ENCODE results near the gene ASS1. TPM values are rescaled to one million over a fixed set of nuclear protein-coding genes. Genes with fewer than 3 reads are reported as not detected.

ASS1 gene
- total and polyA plus RNA-seq, 2 of the 13 experiments (the other 11 are each of a cell fraction or from before 2014, with no cell fraction given): 77.6 to 122 TPM

DNA sequence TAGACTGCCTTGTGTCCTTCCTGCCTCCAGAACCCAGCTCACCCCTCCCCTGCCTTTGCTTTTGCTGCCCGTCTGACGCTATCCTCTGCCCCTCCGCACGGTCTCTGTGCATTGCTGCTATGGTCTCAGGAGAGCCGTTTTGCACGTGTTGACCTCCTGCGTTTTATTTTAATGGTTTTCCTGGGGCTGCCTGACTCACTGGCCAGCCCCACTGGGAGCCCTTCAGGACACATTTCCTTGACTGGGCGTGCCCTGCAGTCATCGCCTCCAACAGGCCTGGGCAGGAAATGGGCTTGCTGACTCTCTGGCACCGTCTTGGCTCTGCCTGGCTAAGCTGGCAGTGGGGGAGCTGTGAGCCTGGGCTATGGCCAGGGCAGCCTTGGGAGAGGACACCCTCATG lies 17.9 kb upstream of the ASS1 start:
- DNase-seq (ENCODE audit: low spot score) (no peak), ATAC-seq (no peak), FAIRE-seq (no peak)
- Histone ChIP-seq H3K9me3 (ENCODE audit: low read length) (no peaks in the 10 kb centered on the region), H3K27me3 (ENCODE audit: control insufficient read depth in 1 of 2, insufficient read depth in 2 of 2, low read length in 2 of 2) (peaks cover 4 to 42% of the 10 kb centered on the region in 2 experiments; a peak in 4 of 5 replicates), H3K4me2 (ENCODE audit: low read depth, low read length) (no peak overlapping the region), H3K4me3 (replicated peaks in 1 of 3; ENCODE audit: insufficient read depth in 1 of 3, low read depth in 2 of 3, low read length in 3 of 3) (no peak overlapping the region), H3K4me1 (ENCODE audit: insufficient read depth, low read length) (peaks cover 35% of the 10 kb centered on the region), H3K79me2 (ENCODE audit: insufficient read depth, low read length) (no peaks in the 10 kb centered on the region), H4K20me1 (ENCODE audit: insufficient read depth, low read length) (no peaks in the 10 kb centered on the region), H3K27ac (ENCODE audit: extremely low read length, insufficient read depth, low read length) (no peak overlapping the region), H2AFZ (ENCODE audit: low read length) (no peak overlapping the region), H3K9ac (ENCODE audit: insufficient read depth, low read depth, low read length) (no peak overlapping the region), H3K36me3 (replicated peaks in 1 of 2; ENCODE audit: control insufficient read depth in 1 of 2, insufficient read depth in 2 of 2, low read length in 2 of 2) (no peaks in the 10 kb centered on the region)
- no peak for TF ChIP-seq NKX3-1 (CRISPR knock-in tag; IDR thresholded peaks at IDR 0.05)
- TF ChIP-seq FOXC1 (CRISPR knock-in tag; IDR thresholded peaks at IDR 0.05; ENCODE audit: borderline replicate concordance): no peak
- TF ChIP-seq, protein P1, sequence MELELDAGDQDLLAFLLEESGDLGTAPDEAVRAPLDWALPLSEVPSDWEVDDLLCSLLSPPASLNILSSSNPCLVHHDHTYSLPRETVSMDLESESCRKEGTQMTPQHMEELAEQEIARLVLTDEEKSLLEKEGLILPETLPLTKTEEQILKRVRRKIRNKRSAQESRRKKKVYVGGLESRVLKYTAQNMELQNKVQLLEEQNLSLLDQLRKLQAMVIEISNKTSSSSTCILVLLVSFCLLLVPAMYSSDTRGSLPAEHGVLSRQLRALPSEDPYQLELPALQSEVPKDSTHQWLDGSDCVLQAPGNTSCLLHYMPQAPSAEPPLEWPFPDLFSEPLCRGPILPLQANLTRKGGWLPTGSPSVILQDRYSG (CRISPR knock-in tag; IDR thresholded peaks at IDR 0.05): no peak
- TF ChIP-seq PHB2 (IDR thresholded peaks at IDR 0.05; ENCODE audit: partially characterized antibody): no peak
- no peak for TF ChIP-seq NFIB (CRISPR knock-in tag; IDR thresholded peaks at IDR 0.05; ENCODE audit: borderline replicate concordance)
- no peak for TF ChIP-seq HMG20B (CRISPR knock-in tag; conservative IDR thresholded peaks at IDR 0.05)
- no peak for TF ChIP-seq HNF4A (CRISPR knock-in tag; IDR thresholded peaks at IDR 0.05)
- no peak for TF ChIP-seq ZNF383 (CRISPR knock-in tag; IDR thresholded peaks at IDR 0.05; ENCODE audit: borderline replicate concordance)
- TF ChIP-seq, protein P2, sequence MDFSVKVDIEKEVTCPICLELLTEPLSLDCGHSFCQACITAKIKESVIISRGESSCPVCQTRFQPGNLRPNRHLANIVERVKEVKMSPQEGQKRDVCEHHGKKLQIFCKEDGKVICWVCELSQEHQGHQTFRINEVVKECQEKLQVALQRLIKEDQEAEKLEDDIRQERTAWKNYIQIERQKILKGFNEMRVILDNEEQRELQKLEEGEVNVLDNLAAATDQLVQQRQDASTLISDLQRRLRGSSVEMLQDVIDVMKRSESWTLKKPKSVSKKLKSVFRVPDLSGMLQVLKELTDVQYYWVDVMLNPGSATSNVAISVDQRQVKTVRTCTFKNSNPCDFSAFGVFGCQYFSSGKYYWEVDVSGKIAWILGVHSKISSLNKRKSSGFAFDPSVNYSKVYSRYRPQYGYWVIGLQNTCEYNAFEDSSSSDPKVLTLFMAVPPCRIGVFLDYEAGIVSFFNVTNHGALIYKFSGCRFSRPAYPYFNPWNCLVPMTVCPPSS (IDR thresholded peaks at IDR 0.05): no peak
- TF ChIP-seq ZNF703 (CRISPR knock-in tag; IDR thresholded peaks at IDR 0.05; ENCODE audit: borderline replicate concordance): no peak
- TF ChIP-seq ZNF282 (IDR thresholded peaks at IDR 0.05; ENCODE audit: partially characterized antibody): no peak
- TF ChIP-seq ZNF672 (CRISPR knock-in tag; IDR thresholded peaks at IDR 0.05): no peak
- TF ChIP-seq, protein P3, sequence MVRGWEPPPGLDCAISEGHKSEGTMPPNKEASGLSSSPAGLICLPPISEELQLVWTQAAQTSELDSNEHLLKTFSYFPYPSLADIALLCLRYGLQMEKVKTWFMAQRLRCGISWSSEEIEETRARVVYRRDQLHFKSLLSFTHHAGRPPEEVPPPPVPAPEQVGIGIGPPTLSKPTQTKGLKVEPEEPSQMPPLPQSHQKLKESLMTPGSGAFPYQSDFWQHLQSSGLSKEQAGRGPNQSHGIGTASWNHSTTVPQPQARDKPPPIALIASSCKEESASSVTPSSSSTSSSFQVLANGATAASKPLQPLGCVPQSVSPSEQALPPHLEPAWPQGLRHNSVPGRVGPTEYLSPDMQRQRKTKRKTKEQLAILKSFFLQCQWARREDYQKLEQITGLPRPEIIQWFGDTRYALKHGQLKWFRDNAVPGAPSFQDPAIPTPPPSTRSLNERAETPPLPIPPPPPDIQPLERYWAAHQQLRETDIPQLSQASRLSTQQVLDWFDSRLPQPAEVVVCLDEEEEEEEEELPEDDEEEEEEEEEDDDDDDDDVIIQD (CRISPR knock-in tag; IDR thresholded peaks at IDR 0.05; ENCODE audit: low read depth): no peak
- TF ChIP-seq FOXA1 (IDR thresholded peaks at IDR 0.05): no peak
- TF ChIP-seq FOXA1 (CRISPR knock-in tag; IDR thresholded peaks at IDR 0.05): no peak
- TF ChIP-seq, protein P4, sequence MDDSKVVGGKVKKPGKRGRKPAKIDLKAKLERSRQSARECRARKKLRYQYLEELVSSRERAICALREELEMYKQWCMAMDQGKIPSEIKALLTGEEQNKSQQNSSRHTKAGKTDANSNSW (CRISPR knock-in tag; IDR thresholded peaks at IDR 0.05; ENCODE audit: borderline replicate concordance): no peak
- POLR2A ChIA-PET: no interaction called here
- BruUV-seq (replicated peaks): no TSS peak
- WGBS (ENCODE audit: low lambda C conversion rate): 59% methylated on average over 8 of the region's 10 CpGs
- intact Hi-C loops (cut with micrococcal nuclease; ENCODE audit: unreplicated experiment) (no loop called here), in situ Hi-C loops (cut with HindIII; ENCODE audit: extremely low pct_ligation_motif_present, low pct_unique_long_range_greater_than_20kb) (no loop called here)
- CTCF ChIA-PET (ENCODE audit: low intra/inter-chr PET ratio, low total read pairs): no interaction called here

All from HepG2 (cell line).